ENCODE results near the gene MYH9.

GRCh38 chr22:36424901-36425579 lies 37.3 kb upstream of the MYH9 start:
- TF ChIP-seq CTCF (IDR thresholded peaks at IDR 0.05; ENCODE audit: poor library complexity) (no peak), EZH2 (IDR thresholded peaks at IDR 0.05; ENCODE audit: borderline replicate concordance) (no peak), EZH2phosphoT487 (IDR thresholded peaks at IDR 0.05; ENCODE audit: low read depth, severe bottlenecking, unreplicated experiment) (no peak)

Data from hepatocyte (in vitro differentiated cells).